Panc1 (cell line): ENCODE data around the gene LKAAEAR1. TPM values are rescaled to one million over a fixed set of nuclear protein-coding genes. Genes with fewer than 3 reads are reported as not detected.

Experiments
- ATAC-seq: fragments of 200-7000 bp; cut with Tn5 transposase; 2 replicates; pipeline ENCODE4 v1.9.1; 2020; ENCODE audit warnings: mild to moderate bottlenecking, moderate library complexity
- BruUV-seq: library from RNA; stranded (reverse); fragments of 400-500 nt; replicated peaks from 2 replicates; lab custom pipeline; 2021; lab: Mats Ljungman, UMichigan
- CTCF ChIA-PET: fragments of 300-600 bp; sonication (Branson Sonifier 250); formaldehyde crosslinking; loops from one replicate; lab custom pipeline; 2022; ENCODE audit warnings: antibody characterized with exemption; lab: Charles Lee
- POLR2A ChIA-PET: fragments of 300-600 bp; sonication (Branson Sonifier 250); formaldehyde crosslinking; loops from one replicate; lab custom pipeline; 2022; ENCODE audit warnings: antibody characterized with exemption; lab: Charles Lee
- DNase-seq: peaks from one replicate; pipeline ENCODE4 v3.0.0-alpha.2; 2010; ENCODE audit warnings: low read depth, low spot score
- H3K27ac ChIP-seq: 2 replicates; pipeline ENCODE4 v1.5.1; 2011; ENCODE audit warnings: mild to moderate bottlenecking, low read length, inconsistent platforms
- H3K27me3 ChIP-seq: fragments of 200-500 bp; sonication (Bioruptor generic); 2 replicates; pipeline ENCODE4 v1.6.0; 2014; ENCODE audit warnings: low read length, inconsistent platforms; ENCODE audit not compliant: control insufficient read depth, insufficient read depth
- H3K36me3 ChIP-seq: fragments of 200-500 bp; sonication (Bioruptor generic); 2 replicates; pipeline ENCODE4 v1.5.1; 2014; ENCODE audit warnings: inconsistent platforms, mild to moderate bottlenecking, low read length, moderate library complexity; ENCODE audit not compliant: control insufficient read depth, insufficient read depth
- H3K4me1 ChIP-seq: 2 replicates; pipeline ENCODE4 v1.5.1; 2011; ENCODE audit warnings: inconsistent platforms, mild to moderate bottlenecking, low read length, moderate library complexity; ENCODE audit not compliant: control insufficient read depth, insufficient read depth
- H3K4me3 ChIP-seq, 2 experiments: 2 replicates each; pipeline ENCODE4 v1.5.1; 2011 to 2012; ENCODE audit warnings: low read depth in 2 of 2, low read length in 2 of 2, mild to moderate bottlenecking in 2 of 2, inconsistent platforms in 1 of 2, moderate library complexity in 1 of 2
- H3K9me3 ChIP-seq: fragments of 200-500 bp; sonication (Bioruptor generic); 2 replicates; pipeline ENCODE4 v1.5.1; 2014; ENCODE audit warnings: low read depth, mild to moderate bottlenecking, inconsistent platforms, low read length, moderate library complexity; ENCODE audit not compliant: control insufficient read depth, insufficient read depth
- POLR2AphosphoS5 ChIP-seq: IDR thresholded peaks from 2 replicates; pipeline ENCODE4 v1.6.1; 2012; ENCODE audit warnings: mild to moderate bottlenecking, low read depth, low read length, moderate library complexity
- SIN3A ChIP-seq: IDR thresholded peaks from 2 replicates; pipeline ENCODE4 v1.6.1; 2012; ENCODE audit warnings: low read depth, mild to moderate bottlenecking, low read length, moderate library complexity, borderline replicate concordance; ENCODE audit not compliant: insufficient read depth
- TCF7L2 ChIP-seq: IDR thresholded peaks from 2 replicates; pipeline ENCODE4 v1.6.1; 2011; ENCODE audit warnings: mild to moderate bottlenecking, low read depth, low read length, inconsistent platforms
- in situ Hi-C: cut with HindIII; loops from 2 replicates; pipeline ENCODE4 v1.10.0; 2016; ENCODE audit warnings: low sequenced_read_pairs, low pct_unique_long_range_greater_than_20kb
- intact Hi-C: fragments of 100-400 bp; cut with micrococcal nuclease; formaldehyde crosslinking; loops from one replicate; pipeline ENCODE4 v1.10.0; 2022; ENCODE audit not compliant: unreplicated experiment
- total RNA-seq: library from RNA; stranded (reverse); gene quantifications from one replicate; pipeline ENCODE4 v1.2.1, GENCODE V29; 2021; ENCODE audit not compliant: unreplicated experiment
- TF ChIP-seq, protein P1 (sequence below): fragments of 450-650 bp; IDR thresholded peaks from 2 replicates; pipeline ENCODE4 v1.5.1; 2017; ENCODE audit warnings: mild to moderate bottlenecking
- TF ChIP-seq, protein P2 (sequence below), 2 experiments: IDR thresholded peaks; 2 replicates each; pipeline ENCODE4 v1.6.1; 2011 to 2012; ENCODE audit warnings: low read depth in 2 of 2, control low read depth in 1 of 2, low read length in 1 of 2, mild to moderate bottlenecking in 1 of 2, moderate library complexity in 1 of 2; ENCODE audit not compliant: insufficient read depth in 1 of 2

Gene LKAAEAR1
- total RNA-seq, 1 experiment from 2014 or later, result 0.67 TPM

DNA sequence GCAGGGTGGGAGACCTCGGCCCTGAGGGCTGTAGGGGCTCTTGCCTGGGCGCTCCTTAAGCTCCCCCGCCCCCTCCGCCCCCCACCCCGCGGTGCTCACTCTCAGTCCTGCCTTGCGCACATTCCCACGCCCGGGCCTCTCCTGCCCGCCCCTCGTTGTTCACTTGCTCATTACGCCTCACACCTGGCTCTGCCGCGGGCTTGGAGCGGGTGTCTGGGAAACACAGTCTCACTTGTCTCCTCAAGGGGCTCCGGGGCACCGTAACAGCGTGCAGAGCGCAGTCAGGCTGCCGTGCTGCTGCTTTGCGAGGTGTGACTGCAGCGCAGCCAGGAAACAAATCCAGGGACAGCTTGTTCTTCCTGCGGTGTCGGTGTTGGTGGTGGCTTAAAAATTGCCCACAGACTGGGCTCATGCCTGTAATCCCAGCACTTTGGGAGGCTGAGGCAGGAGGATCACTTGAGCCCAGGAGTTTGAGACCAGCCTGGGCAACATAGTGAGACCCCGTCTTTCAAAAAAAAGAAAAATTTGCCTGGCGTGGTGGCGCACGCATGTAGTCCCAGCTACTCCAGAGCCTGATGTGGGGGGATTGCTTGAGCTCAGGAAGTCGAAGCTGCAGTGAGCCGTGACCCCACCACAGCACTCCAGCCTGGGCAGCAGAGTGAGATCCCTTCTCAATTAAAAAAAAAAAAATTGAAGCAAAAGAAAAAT is 18.6 kb upstream of the LKAAEAR1 start:
- ChIA-PET POLR2A (interaction anchor here (0.6 kb wide), 1 partner anchor 20 kb away, joined by 5 read pairs; no protein-coding TSS in a partner anchor), CTCF (interaction anchor here (0.6 to 1.0 kb wide), 6 partner anchors 11 to 558 kb away, joined by 3 to 6 read pairs (median 4); no protein-coding TSS in a partner anchor)
- intact Hi-C loops, result no loop called here
- in situ Hi-C loops, result no loop called here
- Histone ChIP-seq H3K9me3 (no peaks in the 10 kb centered on the region), H3K4me3 (peak overlapping the region; percentile 41 to 58), H3K27me3 (no peaks in the 10 kb centered on the region), H3K27ac (no peak overlapping the region), H3K36me3 (no peaks in the 10 kb centered on the region), H3K4me1 (no peaks in the 10 kb centered on the region)
- no peak for DNase-seq
- ATAC-seq, result peak; percentile 57
- no TSS peak for BruUV-seq
- no peak for TF ChIP-seq POLR2AphosphoS5
- TF ChIP-seq, protein P1, sequence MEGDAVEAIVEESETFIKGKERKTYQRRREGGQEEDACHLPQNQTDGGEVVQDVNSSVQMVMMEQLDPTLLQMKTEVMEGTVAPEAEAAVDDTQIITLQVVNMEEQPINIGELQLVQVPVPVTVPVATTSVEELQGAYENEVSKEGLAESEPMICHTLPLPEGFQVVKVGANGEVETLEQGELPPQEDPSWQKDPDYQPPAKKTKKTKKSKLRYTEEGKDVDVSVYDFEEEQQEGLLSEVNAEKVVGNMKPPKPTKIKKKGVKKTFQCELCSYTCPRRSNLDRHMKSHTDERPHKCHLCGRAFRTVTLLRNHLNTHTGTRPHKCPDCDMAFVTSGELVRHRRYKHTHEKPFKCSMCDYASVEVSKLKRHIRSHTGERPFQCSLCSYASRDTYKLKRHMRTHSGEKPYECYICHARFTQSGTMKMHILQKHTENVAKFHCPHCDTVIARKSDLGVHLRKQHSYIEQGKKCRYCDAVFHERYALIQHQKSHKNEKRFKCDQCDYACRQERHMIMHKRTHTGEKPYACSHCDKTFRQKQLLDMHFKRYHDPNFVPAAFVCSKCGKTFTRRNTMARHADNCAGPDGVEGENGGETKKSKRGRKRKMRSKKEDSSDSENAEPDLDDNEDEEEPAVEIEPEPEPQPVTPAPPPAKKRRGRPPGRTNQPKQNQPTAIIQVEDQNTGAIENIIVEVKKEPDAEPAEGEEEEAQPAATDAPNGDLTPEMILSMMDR, result no peak
- no peak for TF ChIP-seq SIN3A
- no peak for TF ChIP-seq TCF7L2
- TF ChIP-seq, protein P2, sequence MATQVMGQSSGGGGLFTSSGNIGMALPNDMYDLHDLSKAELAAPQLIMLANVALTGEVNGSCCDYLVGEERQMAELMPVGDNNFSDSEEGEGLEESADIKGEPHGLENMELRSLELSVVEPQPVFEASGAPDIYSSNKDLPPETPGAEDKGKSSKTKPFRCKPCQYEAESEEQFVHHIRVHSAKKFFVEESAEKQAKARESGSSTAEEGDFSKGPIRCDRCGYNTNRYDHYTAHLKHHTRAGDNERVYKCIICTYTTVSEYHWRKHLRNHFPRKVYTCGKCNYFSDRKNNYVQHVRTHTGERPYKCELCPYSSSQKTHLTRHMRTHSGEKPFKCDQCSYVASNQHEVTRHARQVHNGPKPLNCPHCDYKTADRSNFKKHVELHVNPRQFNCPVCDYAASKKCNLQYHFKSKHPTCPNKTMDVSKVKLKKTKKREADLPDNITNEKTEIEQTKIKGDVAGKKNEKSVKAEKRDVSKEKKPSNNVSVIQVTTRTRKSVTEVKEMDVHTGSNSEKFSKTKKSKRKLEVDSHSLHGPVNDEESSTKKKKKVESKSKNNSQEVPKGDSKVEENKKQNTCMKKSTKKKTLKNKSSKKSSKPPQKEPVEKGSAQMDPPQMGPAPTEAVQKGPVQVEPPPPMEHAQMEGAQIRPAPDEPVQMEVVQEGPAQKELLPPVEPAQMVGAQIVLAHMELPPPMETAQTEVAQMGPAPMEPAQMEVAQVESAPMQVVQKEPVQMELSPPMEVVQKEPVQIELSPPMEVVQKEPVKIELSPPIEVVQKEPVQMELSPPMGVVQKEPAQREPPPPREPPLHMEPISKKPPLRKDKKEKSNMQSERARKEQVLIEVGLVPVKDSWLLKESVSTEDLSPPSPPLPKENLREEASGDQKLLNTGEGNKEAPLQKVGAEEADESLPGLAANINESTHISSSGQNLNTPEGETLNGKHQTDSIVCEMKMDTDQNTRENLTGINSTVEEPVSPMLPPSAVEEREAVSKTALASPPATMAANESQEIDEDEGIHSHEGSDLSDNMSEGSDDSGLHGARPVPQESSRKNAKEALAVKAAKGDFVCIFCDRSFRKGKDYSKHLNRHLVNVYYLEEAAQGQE (IDR thresholded peaks at IDR 0.05; ENCODE audit: insufficient read depth in 1 of 2, low read depth in 2 of 2, low read length in 1 of 2), result no peak

DNA sequence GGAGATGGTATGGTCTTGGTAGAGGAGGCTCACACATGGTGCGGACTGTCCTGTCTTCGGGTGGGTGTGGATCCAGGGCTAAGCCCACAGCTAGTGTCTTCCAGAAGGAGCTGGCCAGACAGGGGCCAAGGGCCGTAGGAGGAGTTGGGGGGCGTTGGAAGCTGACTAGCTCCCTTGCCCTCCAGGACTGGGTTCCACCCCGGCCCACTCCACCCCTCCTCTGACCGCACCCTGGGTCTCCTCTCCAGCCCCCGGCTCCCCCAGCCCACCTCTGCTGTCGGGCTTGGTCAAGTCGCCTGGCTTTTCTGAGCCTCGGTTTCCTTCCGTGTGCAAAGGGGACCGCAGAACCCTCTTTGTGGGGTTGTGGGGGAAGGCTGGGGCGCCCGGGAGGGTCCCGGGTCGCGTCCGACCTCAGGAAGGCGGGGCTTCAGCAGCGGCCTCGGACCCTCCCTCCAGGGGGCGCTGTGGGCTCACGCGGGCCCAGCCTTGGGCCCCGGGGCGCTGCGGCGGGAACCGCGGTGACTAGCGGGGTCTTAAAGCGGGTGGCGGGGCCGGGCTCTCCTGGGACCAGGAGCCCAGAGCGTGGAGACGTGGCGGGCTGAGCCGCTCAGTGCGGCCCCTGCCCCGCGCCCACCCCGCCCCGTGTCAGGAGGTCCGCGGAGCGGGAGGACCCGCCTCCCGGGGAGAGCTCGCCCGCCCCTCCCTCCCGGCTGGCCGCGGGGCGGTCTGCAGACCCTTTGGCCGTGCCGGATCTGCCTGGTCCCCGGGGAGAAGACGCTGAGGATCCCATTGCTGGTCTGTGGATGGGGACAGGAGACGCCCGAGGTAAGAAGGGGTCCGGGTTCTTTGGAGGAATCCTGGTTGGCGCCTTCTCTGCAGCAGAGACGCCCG is 17.8 kb upstream of the LKAAEAR1 start:
- Histone ChIP-seq H3K4me3 (peak overlapping the region; percentile 41 to 58), H3K27me3 (no peaks in the 10 kb centered on the region), H3K27ac (no peak overlapping the region), H3K36me3 (no peaks in the 10 kb centered on the region), H3K4me1 (no peaks in the 10 kb centered on the region), H3K9me3 (no peaks in the 10 kb centered on the region)
- TF ChIP-seq POLR2AphosphoS5 (no peak), TCF7L2 (no peak), SIN3A (no peak)
- TF ChIP-seq, protein P1, result peak; percentile 99
- TF ChIP-seq, protein P2 (IDR thresholded peaks at IDR 0.05; ENCODE audit: insufficient read depth in 1 of 2, low read depth in 2 of 2, low read length in 1 of 2), result no peak
- CTCF ChIA-PET, result interaction anchor here (0.6 to 1.0 kb wide), 6 partner anchors 12 to 557 kb away, joined by 3 to 6 read pairs (median 4); no protein-coding TSS in a partner anchor
- POLR2A ChIA-PET, result interaction anchor here (0.6 to 0.7 kb wide), 2 partner anchors 10 to 21 kb away, joined by 3 to 5 read pairs; no protein-coding TSS in a partner anchor
- in situ Hi-C loops (no loop called here), intact Hi-C loops (no loop called here)
- peak; percentile 85 for ATAC-seq
- no TSS peak for BruUV-seq
- no peak for DNase-seq
